Upper lobe of left lung (tissue), 6 donors: Measurements from ENCODE around the gene GAMT. TPM values are rescaled to one million over a fixed set of nuclear protein-coding genes. Genes with fewer than 3 reads are reported as not detected.

Experiments used
- ATAC-seq, 2 donors: fragments of 200-7000 bp; cut with Tn5 transposase; one replicate each; pipeline ENCODE4 v1.9.1; 2022; ENCODE audit warnings: mild to moderate bottlenecking in 2 of 2, moderate library complexity in 2 of 2; ENCODE audit not compliant: low FRiP score in 2 of 2
- DNase-seq, 2 donors: peaks; one replicate each; pipeline ENCODE4 v3.0.0-alpha.2; 2019 to 2020
- H3K27ac ChIP-seq, 4 donors: fragments of 200-600 bp; sonication (generic); one replicate each; pipeline ENCODE4 v1.5.1; 2016 to 2019
- H3K27me3 ChIP-seq, 4 donors: fragments of 200-600 bp; sonication (generic); one replicate each; pipeline ENCODE4 v1.5.1; 2017 to 2019
- H3K36me3 ChIP-seq, 4 donors: fragments of 200-600 bp; sonication (generic); one replicate each; pipeline ENCODE4 v1.5.1; 2016 to 2019
- H3K4me1 ChIP-seq, 4 donors: fragments of 200-600 bp; sonication (generic); one replicate each; pipeline ENCODE4 v1.5.1; 2018 to 2019
- H3K4me3 ChIP-seq, 4 donors: fragments of 200-600 bp; sonication (generic); one replicate each; pipeline ENCODE4 v1.5.1; 2017 to 2019; ENCODE audit warnings: mild to moderate bottlenecking in 2 of 4, moderate library complexity in 1 of 4
- H3K9me3 ChIP-seq, 4 donors: fragments of 200-600 bp; sonication (generic); one replicate each; pipeline ENCODE4 v1.5.1; 2018 to 2019
- EP300 ChIP-seq, 4 donors: sonication (generic); formaldehyde crosslinking; IDR thresholded peaks; one replicate each; pipeline ENCODE4 v1.5.1; 2017; ENCODE audit warnings: antibody characterized with exemption in 4 of 4, control low read depth in 2 of 4
- POLR2A ChIP-seq, 4 donors: fragments of 450-650 bp; IDR thresholded peaks; one replicate each; pipeline ENCODE4 v1.5.1; 2016 to 2017; ENCODE audit warnings: antibody characterized with exemption in 4 of 4, mild to moderate bottlenecking in 2 of 4
- POLR2AphosphoS5 ChIP-seq, 2 donors: sonication (generic); formaldehyde crosslinking; IDR thresholded peaks; one replicate each; pipeline ENCODE4 v1.5.1; 2017; ENCODE audit warnings: antibody characterized with exemption in 2 of 2
- WGBS, 2 donors: methylation state at CpG; one replicate each; pipeline ENCODE4 v1.1.5; 2017 to 2018; 5-methylcytosine and 5-hydroxymethylcytosine counted together
- total RNA-seq, 6 donors: library from RNA; depleted of rRNA in 4 of 6; stranded (reverse); fragments of >200 nt in 4 of 6; gene quantifications; one replicate each; pipeline versions ENCODE4 v1.1.0 to v1.2.1, GENCODE V29; 2016 to 2021
- TF ChIP-seq, protein P1 (sequence below), 6 experiments: fragments of 450-650 bp in 4 of 6; fragments of 200-600 bp in 2 of 6; sonication (generic) in 2 of 6; IDR thresholded peaks; one replicate each; pipeline ENCODE4 v1.5.1; 2016 to 2019; ENCODE audit warnings: antibody characterized with exemption in 6 of 6
- donor health status: DM: no; HTN: no; CAD: no; lungs with moderate emphysema.
- donor health status: DM: no; HTN: yes; CAD: no; lungs with severe emphysema.

GAMT gene
- total RNA-seq, 6 donors from 2014 or later = 4.0 to 12.1 (median 8.1) TPM

DNA sequence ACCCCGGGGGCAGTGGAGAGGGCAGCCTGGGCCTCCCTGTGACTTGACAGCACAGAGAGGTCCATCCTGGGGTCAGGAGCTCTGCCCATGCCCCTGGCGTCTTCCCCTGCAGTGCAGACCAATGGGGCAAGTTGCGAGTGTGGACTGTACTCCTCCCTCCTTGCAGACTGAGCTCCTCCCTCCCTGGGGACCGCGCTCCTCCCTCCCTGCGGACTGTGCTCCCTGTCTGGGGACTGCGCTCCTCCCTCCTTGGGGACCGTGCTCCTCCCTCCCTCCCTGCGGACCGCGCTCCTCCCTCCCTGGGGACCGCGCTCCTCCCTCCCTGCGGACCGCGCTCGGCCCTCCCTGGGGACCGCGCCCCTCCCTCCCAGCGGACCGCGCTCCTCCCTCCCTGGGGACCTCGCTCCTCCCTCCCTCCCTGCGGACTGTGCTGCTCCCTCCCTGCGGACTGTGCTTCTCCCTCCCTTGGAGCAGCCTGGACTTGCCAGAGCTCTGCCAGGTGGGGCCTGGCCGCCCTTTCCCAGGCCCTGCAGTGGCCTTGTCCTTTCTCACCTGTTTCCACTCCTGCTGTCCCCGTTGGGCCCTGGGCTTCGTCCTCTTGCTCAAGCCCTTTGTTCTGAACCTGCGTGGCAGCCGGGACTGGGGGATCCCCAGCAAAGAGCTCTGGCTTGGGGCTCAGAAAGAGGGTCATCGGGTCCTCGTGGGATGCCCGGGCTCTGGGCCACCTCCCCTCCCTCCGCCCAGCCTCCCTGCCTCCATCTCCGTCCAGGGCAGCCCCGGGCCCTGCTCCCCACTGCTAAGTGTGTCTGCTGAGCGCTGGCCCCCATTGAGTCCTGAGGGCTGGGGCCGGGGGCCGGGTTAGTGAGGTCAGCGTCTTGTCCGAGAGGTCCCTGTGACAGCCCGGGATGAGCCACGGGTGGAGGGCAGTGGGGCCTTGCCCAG is 6.8 kb downstream of the GAMT start:
- no peaks in the 10 kb centered on the region for H3K9me3 ChIP-seq
- peaks cover 16 to 58% (median 47%) of the 10 kb centered on the region in 4 donors for H3K36me3 ChIP-seq
- H3K27me3 ChIP-seq = no peaks in the 10 kb centered on the region
- no peak overlapping the region for H3K27ac ChIP-seq
- WGBS, 2 donors = 78 to 87% methylated on average over 30 to 39 of the region's 43 CpGs
- peaks cover 0 to 8% (median 4%) of the 10 kb centered on the region in 4 donors for H3K4me1 ChIP-seq
- no peak for TF ChIP-seq EP300 (IDR thresholded peaks at IDR 0.05)
- no peak for TF ChIP-seq POLR2AphosphoS5 (IDR thresholded peaks at IDR 0.05)
- TF ChIP-seq, protein P1, sequence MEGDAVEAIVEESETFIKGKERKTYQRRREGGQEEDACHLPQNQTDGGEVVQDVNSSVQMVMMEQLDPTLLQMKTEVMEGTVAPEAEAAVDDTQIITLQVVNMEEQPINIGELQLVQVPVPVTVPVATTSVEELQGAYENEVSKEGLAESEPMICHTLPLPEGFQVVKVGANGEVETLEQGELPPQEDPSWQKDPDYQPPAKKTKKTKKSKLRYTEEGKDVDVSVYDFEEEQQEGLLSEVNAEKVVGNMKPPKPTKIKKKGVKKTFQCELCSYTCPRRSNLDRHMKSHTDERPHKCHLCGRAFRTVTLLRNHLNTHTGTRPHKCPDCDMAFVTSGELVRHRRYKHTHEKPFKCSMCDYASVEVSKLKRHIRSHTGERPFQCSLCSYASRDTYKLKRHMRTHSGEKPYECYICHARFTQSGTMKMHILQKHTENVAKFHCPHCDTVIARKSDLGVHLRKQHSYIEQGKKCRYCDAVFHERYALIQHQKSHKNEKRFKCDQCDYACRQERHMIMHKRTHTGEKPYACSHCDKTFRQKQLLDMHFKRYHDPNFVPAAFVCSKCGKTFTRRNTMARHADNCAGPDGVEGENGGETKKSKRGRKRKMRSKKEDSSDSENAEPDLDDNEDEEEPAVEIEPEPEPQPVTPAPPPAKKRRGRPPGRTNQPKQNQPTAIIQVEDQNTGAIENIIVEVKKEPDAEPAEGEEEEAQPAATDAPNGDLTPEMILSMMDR (IDR thresholded peaks at IDR 0.05) = no peak
- TF ChIP-seq POLR2A (IDR thresholded peaks at IDR 0.05) = no peak
- DNase-seq = peak in 1 of 2 donors; percentile 73
- no peak for ATAC-seq
- H3K4me3 ChIP-seq = no peak overlapping the region

DNA sequence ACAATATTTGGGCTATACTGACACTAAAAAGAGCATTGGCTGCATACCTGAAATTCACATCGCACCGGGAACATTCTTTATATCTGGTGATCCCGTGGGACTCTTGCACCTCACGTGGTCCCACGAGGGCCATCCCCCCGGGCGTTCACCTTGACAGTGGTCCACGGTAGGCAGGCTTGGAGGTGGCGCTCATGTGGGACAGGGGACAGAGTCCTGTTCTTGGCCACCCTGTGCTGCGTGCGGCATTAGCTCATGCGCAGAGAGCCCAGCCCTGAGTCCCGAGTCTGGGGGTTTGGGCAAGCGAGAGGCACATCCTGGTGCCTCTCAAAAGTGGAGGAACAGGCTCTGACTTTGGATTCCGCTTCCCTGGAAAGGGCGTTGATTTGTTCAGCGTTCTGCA is 7.5 kb downstream of the GAMT start:
- TF ChIP-seq POLR2A (IDR thresholded peaks at IDR 0.05) (no peak), POLR2AphosphoS5 (IDR thresholded peaks at IDR 0.05) (no peak), EP300 (IDR thresholded peaks at IDR 0.05) (no peak)
- TF ChIP-seq, protein P1 (IDR thresholded peaks at IDR 0.05) = no peak
- DNase-seq = no peak
- H3K36me3 ChIP-seq = peaks cover 16 to 65% (median 53%) of the 10 kb centered on the region in 4 donors
- no peak overlapping the region for H3K4me3 ChIP-seq
- H3K4me1 ChIP-seq = peaks cover 0 to 8% (median 4%) of the 10 kb centered on the region in 4 donors
- no peaks in the 10 kb centered on the region for H3K27me3 ChIP-seq
- WGBS, 2 donors = 73 to 87% methylated on average over 3 to 17 of the region's 17 CpGs
- no peak for ATAC-seq
- no peaks in the 10 kb centered on the region for H3K9me3 ChIP-seq
- no peak overlapping the region for H3K27ac ChIP-seq

DNA sequence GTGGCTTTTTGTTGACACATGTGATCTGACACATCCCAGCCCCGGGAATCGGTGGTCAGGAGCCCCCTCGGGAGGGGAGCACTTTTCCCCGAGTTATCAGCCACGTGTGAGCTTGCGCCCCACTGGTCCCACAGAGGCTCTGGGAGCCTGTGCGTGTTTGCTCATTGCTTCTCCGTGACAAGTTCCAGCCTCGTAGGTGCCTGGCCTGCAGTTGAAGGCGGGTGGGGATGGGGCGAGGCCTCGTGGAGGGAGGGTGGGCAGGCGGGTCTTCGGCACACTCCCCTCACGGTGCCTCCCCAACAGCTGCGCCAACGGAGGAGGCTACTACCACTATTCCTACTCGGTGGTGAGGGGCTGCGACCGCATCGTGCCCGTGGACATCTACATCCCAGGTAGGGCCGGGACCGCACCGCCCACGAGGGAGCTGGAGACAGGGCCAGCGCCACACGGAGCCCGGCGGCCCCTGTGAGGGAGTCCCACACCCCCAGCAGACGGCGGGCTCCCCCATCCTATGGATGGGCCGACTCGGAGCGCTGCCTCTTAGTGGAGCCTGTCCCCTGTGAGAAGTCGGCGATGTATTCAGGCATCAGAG is 8.3 kb downstream of the GAMT start:
- 89% methylated on average over 26 of the region's 37 CpGs; no CpG with 5 or more reads in 1 of the 2 donors for WGBS, 2 donors

DNA sequence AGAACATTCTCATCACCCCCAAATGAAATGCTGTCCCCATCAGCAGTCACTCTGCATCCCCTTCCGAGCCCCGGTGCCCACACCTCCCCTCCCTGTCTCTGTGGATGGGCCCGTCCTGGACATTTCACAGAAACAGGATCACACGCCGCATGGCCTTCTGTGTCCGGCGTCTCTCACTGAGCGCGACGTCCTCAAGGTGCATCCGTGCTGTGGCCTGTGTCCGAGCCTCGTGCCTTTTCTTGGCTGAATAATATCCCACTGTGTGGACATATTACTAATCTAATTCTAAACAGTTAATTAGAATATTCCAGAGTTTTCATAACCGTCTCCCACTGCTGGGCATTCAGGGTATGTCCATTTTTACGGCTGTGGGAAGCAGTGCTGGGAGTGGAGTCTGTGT is 8.9 kb downstream of the GAMT start:
- no peak for TF ChIP-seq EP300 (IDR thresholded peaks at IDR 0.05)
- peaks cover 16 to 76% (median 62%) of the 10 kb centered on the region in 4 donors for H3K36me3 ChIP-seq
- ATAC-seq = no peak

More for the DNA sequence above, 8.3 kb downstream of the GAMT start:
- H3K27ac ChIP-seq = no peak overlapping the region
- no peak overlapping the region for H3K4me3 ChIP-seq
- H3K4me1 ChIP-seq = peaks cover 0 to 8% (median 4%) of the 10 kb centered on the region in 4 donors
- ATAC-seq = no peak
- TF ChIP-seq, protein P1 (IDR thresholded peaks at IDR 0.05) = no peak
- TF ChIP-seq POLR2AphosphoS5 (IDR thresholded peaks at IDR 0.05) = no peak
- no peak for TF ChIP-seq EP300 (IDR thresholded peaks at IDR 0.05)
- TF ChIP-seq POLR2A (IDR thresholded peaks at IDR 0.05) = no peak
- no peaks in the 10 kb centered on the region for H3K27me3 ChIP-seq
- H3K36me3 ChIP-seq = peaks cover 16 to 73% (median 60%) of the 10 kb centered on the region in 4 donors
- peak in 1 of 2 donors; percentile 78 for DNase-seq
- H3K9me3 ChIP-seq = no peaks in the 10 kb centered on the region

DNA sequence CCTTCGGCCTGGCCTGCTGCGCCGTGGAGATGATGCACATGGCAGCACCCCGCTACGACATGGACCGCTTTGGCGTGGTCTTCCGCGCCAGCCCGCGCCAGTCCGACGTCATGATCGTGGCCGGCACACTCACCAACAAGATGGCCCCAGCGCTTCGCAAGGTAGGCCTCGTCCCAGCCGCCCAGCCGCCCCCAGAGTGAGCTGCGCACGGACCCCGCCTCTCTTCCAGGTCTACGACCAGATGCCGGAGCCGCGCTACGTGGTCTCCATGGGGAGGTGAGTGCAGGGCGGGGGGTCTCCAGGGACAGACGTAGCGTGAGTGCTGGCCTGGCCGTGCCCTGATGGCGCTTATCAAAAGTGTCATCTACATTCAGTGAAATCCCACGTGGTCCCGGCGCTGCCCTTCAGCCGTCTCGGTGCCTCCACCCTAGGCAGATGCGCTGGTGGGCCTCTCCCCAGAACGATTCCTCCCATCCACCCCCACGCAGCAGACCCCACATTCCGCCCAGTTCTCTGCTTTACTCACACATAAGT is 10.4 kb downstream of the GAMT start:
- 96 to 97% methylated on average over 37 to 42 of the region's 42 CpGs for WGBS, 2 donors
- no peak overlapping the region for H3K27ac ChIP-seq
- DNase-seq (peak in 1 of 2 donors; percentile 83), ATAC-seq (no peak)
- peaks cover 16 to 86% (median 62%) of the 10 kb centered on the region in 4 donors for H3K36me3 ChIP-seq
- TF ChIP-seq POLR2A (IDR thresholded peaks at IDR 0.05) (no peak), EP300 (IDR thresholded peaks at IDR 0.05) (no peak), POLR2AphosphoS5 (IDR thresholded peaks at IDR 0.05) (no peak)
- TF ChIP-seq, protein P1 (IDR thresholded peaks at IDR 0.05) = no peak
- no peaks in the 10 kb centered on the region for H3K27me3 ChIP-seq
- H3K9me3 ChIP-seq = no peaks in the 10 kb centered on the region
- H3K4me1 ChIP-seq = peaks cover 0 to 11% (median 2%) of the 10 kb centered on the region in 4 donors
- no peak overlapping the region for H3K4me3 ChIP-seq

More for the DNA sequence above, 8.9 kb downstream of the GAMT start:
- no peak overlapping the region for H3K4me3 ChIP-seq
- H3K9me3 ChIP-seq = no peaks in the 10 kb centered on the region
- 94 to 97% methylated on average over 15 of the region's 15 CpGs for WGBS, 2 donors
- DNase-seq = no peak
- H3K27ac ChIP-seq = no peak overlapping the region
- H3K4me1 ChIP-seq = peaks cover 0 to 9% (median 4%) of the 10 kb centered on the region in 4 donors
- no peaks in the 10 kb centered on the region for H3K27me3 ChIP-seq
